Measurements from ENCODE around the gene MYO3B. TPM values are rescaled to one million over a fixed set of nuclear protein-coding genes. Genes with fewer than 3 reads are reported as not detected.

MYO3B gene
- total RNA-seq, 1 donor from 2014 or later: 27.3 TPM

DNA sequence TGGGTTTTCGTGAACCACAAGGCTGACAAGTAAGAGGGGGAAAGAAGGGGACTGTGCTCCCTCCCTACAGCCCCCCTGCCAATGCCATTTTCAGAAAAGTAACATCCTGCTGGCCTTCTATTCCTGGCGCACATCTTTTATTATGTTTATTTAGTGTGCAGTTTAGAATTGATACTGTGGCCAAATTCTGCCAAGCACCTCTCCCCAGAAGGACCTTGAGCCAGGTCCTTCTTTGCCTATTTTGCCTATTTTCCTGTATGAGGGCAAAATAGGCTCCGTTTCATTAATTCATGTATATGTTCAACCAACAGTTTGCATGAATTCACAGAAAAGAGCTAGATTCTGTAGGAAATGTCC is 136.0 kb downstream of the MYO3B start:
- H3K4me1 Mint-ChIP-seq: peaks cover 31% of the 10 kb centered on the region
- Histone ChIP-seq H3K4me3 (no peak overlapping the region), H3K27ac (no peak overlapping the region), H3K4me2 (no peak overlapping the region), H3K36me3 (no peaks in the 10 kb centered on the region), H3K4me1 (peaks cover 6% of the 10 kb centered on the region), H2AFZ (replicated peaks) (peak overlapping the region; percentile 57), H3K9me3 (ENCODE audit: low read depth) (no peaks in the 10 kb centered on the region), H4K20me1 (ENCODE audit: low read depth) (no peaks in the 10 kb centered on the region), H3K79me2 (ENCODE audit: low read depth) (no peaks in the 10 kb centered on the region), H3K9ac (no peak overlapping the region), H3F3A (ENCODE audit: low read depth) (no peaks in the 10 kb centered on the region), H3K27me3 (no peaks in the 10 kb centered on the region)
- TF ChIP-seq, protein P1, sequence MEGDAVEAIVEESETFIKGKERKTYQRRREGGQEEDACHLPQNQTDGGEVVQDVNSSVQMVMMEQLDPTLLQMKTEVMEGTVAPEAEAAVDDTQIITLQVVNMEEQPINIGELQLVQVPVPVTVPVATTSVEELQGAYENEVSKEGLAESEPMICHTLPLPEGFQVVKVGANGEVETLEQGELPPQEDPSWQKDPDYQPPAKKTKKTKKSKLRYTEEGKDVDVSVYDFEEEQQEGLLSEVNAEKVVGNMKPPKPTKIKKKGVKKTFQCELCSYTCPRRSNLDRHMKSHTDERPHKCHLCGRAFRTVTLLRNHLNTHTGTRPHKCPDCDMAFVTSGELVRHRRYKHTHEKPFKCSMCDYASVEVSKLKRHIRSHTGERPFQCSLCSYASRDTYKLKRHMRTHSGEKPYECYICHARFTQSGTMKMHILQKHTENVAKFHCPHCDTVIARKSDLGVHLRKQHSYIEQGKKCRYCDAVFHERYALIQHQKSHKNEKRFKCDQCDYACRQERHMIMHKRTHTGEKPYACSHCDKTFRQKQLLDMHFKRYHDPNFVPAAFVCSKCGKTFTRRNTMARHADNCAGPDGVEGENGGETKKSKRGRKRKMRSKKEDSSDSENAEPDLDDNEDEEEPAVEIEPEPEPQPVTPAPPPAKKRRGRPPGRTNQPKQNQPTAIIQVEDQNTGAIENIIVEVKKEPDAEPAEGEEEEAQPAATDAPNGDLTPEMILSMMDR (IDR thresholded peaks at IDR 0.05): no peak
- no peak for TF ChIP-seq EZH2 (IDR thresholded peaks at IDR 0.05)
- TF ChIP-seq EZH2phosphoT487 (IDR thresholded peaks at IDR 0.05): no peak
- no peak overlapping the region for H3K4me3 Mint-ChIP-seq
- DNase-seq (ENCODE audit: low spot score): no peak
- H3K27ac Mint-ChIP-seq: peak overlapping the region; percentile 21
- no peaks in the 10 kb centered on the region for H3K36me3 Mint-ChIP-seq
- peaks cover 8% of the 10 kb centered on the region for H3K9me3 Mint-ChIP-seq
- H3K27me3 Mint-ChIP-seq (ENCODE audit: insufficient read depth, low read depth): no peaks in the 10 kb centered on the region

DNA sequence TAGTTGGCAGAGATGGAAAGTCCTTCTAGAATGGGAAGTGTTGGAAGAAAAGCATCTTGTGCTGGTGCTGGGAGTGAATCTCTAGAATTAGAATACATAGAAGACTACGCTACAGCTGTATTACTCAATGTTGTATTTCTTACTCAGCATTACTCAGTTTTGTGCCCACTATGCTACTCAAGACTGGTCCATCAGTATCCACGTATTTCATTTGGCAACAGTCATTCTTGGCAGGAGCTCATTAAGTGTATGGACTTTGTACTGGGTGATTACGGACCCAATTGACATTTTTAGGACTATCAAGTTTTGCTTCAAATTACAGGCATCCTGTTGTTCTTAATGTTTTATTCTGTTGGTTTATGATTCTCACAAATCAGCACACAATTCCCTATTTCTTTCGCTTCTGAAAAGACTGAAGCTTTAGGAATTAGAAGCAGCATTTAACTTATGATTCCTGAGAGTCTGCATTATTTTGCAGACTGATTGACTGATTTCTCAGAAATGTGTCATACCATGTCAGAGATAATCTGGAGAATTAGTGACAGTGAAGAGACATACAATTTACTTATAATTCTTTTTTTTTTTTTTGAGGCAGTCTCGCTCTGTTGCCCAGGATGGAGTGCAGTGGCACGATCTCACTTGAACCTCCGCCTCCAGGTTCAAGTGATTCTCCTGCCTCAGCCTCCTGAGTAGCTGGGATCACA is 136.9 kb downstream of the MYO3B start:
- Mint-ChIP-seq H3K4me1 (peaks cover 31% of the 10 kb centered on the region), H3K27ac (no peak overlapping the region), H3K9me3 (peaks cover 12% of the 10 kb centered on the region), H3K27me3 (ENCODE audit: insufficient read depth, low read depth) (no peaks in the 10 kb centered on the region), H3K36me3 (no peaks in the 10 kb centered on the region), H3K4me3 (no peak overlapping the region)
- Histone ChIP-seq H3K4me2 (no peak overlapping the region), H3K36me3 (no peaks in the 10 kb centered on the region), H3F3A (ENCODE audit: low read depth) (no peaks in the 10 kb centered on the region), H4K20me1 (ENCODE audit: low read depth) (no peaks in the 10 kb centered on the region), H3K4me3 (no peak overlapping the region), H3K4me1 (peaks cover 6% of the 10 kb centered on the region), H3K9me3 (ENCODE audit: low read depth) (no peaks in the 10 kb centered on the region), H3K9ac (no peak overlapping the region), H3K27me3 (no peaks in the 10 kb centered on the region), H3K27ac (no peak overlapping the region), H3K79me2 (ENCODE audit: low read depth) (no peaks in the 10 kb centered on the region), H2AFZ (replicated peaks) (no peak overlapping the region)
- TF ChIP-seq, protein P1 (IDR thresholded peaks at IDR 0.05): no peak
- no peak for TF ChIP-seq EZH2 (IDR thresholded peaks at IDR 0.05)
- TF ChIP-seq EZH2phosphoT487 (IDR thresholded peaks at IDR 0.05): no peak
- no peak for DNase-seq (ENCODE audit: low spot score)

DNA sequence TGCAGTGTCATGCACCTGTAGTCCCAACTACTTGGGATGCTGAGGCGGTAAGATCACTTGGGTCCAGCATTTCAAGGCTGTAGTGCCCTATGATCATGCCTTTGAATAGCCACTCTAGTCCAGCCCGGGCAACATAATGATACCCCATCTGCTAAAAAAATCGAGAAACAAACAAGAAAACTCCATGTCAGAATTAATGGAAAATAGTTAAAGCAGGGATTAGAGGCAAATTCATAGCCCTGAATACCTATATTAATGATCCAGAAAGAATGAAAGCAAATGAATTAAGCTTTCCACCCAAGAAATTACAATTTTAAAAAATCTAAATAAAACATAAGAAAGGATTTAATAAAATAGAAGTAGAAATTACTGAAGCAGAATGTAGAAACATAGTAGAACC is 143.0 kb downstream of the MYO3B start:
- Mint-ChIP-seq H3K36me3 (peaks cover 4% of the 10 kb centered on the region), H3K4me1 (peaks cover 24% of the 10 kb centered on the region), H3K9me3 (peaks cover 25% of the 10 kb centered on the region), H3K4me3 (no peak overlapping the region), H3K27ac (no peak overlapping the region), H3K27me3 (ENCODE audit: insufficient read depth, low read depth) (no peaks in the 10 kb centered on the region)
- H3K4me3 ChIP-seq: no peak overlapping the region
- H4K20me1 ChIP-seq (ENCODE audit: low read depth): no peaks in the 10 kb centered on the region
- no peaks in the 10 kb centered on the region for H3K36me3 ChIP-seq
- peaks cover 6% of the 10 kb centered on the region for H3K4me1 ChIP-seq
- no peak overlapping the region for H3K9ac ChIP-seq
- no peak overlapping the region for H3K4me2 ChIP-seq
- DNase-seq (ENCODE audit: low spot score): no peak
- TF ChIP-seq EZH2 (IDR thresholded peaks at IDR 0.05): no peak
- TF ChIP-seq, protein P1 (IDR thresholded peaks at IDR 0.05): no peak
- TF ChIP-seq EZH2phosphoT487 (IDR thresholded peaks at IDR 0.05): no peak
- H3K27me3 ChIP-seq: no peaks in the 10 kb centered on the region
- no peak overlapping the region for H2AFZ ChIP-seq (replicated peaks)
- H3K27ac ChIP-seq: no peak overlapping the region
- peaks cover 14% of the 10 kb centered on the region for H3F3A ChIP-seq (ENCODE audit: low read depth)
- no peaks in the 10 kb centered on the region for H3K79me2 ChIP-seq (ENCODE audit: low read depth)
- H3K9me3 ChIP-seq (ENCODE audit: low read depth): peaks cover 14% of the 10 kb centered on the region
